ENCODE measurements around the gene RALGPS1. TPM values are rescaled to one million over a fixed set of nuclear protein-coding genes. Genes with fewer than 3 reads are reported as not detected.

RALGPS1 gene
- total and polyA plus RNA-seq, 8 donors = 5.8 to 12.7 (median 9.3) TPM

DNA sequence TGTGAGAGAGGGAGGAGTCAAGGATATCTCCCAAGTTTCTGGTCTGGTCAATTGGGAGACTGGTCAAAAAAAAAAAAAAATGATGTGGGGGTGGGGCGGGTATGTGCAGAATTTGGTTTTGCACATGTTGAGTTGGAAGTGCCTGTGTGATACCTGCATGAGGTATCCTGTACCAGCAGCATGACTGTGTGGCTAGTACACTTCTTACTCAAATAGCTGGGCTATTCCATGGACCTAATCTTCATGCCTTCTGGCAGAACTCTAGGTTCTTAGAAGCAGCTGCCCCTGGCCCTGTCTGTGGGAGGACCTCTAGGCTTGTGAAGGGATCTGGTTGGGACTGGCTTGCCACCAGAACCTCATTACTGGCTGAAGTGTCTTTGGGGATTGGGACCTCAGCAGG, 93.5 kb downstream of the RALGPS1 start:
- H3K27ac ChIP-seq = no peak overlapping the region
- DNase-seq (no peak), FAIRE-seq (no peak), ATAC-seq (no peak)
- no peaks in the 10 kb centered on the region for H3K27me3 ChIP-seq
- TF ChIP-seq, protein P1, sequence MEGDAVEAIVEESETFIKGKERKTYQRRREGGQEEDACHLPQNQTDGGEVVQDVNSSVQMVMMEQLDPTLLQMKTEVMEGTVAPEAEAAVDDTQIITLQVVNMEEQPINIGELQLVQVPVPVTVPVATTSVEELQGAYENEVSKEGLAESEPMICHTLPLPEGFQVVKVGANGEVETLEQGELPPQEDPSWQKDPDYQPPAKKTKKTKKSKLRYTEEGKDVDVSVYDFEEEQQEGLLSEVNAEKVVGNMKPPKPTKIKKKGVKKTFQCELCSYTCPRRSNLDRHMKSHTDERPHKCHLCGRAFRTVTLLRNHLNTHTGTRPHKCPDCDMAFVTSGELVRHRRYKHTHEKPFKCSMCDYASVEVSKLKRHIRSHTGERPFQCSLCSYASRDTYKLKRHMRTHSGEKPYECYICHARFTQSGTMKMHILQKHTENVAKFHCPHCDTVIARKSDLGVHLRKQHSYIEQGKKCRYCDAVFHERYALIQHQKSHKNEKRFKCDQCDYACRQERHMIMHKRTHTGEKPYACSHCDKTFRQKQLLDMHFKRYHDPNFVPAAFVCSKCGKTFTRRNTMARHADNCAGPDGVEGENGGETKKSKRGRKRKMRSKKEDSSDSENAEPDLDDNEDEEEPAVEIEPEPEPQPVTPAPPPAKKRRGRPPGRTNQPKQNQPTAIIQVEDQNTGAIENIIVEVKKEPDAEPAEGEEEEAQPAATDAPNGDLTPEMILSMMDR (IDR thresholded peaks at IDR 0.05) = no peak
- intact Hi-C loops (cut with DNase I) = no loop called here
- H3K36me3 ChIP-seq = no peaks in the 10 kb centered on the region
- H3K4me1 ChIP-seq = no peaks in the 10 kb centered on the region
- WGBS, 2 donors = 100% methylated on average over 1 of the region's 1 CpG
- no peak overlapping the region for H3K4me3 ChIP-seq
- no peaks in the 10 kb centered on the region for H3K9me3 ChIP-seq

DNA sequence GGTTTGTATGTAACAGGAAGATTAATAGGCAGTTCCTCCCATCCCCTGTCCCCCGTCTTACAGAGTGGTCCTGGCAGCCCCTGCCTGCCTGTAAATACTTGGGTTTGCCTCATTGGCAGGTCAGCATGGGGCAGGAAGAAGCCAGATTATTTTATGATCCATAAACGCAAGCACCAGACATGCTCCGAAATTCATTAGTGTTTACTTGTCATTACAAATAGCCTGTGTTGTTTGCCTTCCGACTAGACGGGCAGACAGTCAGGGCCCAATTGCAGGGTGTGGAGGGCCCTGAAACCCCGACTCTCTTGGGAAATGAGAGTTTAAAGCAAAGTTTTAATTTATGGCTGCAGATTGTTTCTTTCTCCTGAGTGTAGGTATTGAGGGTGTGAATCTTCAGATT, 97.2 kb downstream of the RALGPS1 start:
- no peak overlapping the region for H3K27ac ChIP-seq
- H3K4me1 ChIP-seq = no peaks in the 10 kb centered on the region
- H3K36me3 ChIP-seq = no peaks in the 10 kb centered on the region
- H3K9me3 ChIP-seq = no peaks in the 10 kb centered on the region
- DNase-seq = no peak
- 79 to 80% methylated on average over 6 of the region's 6 CpGs for WGBS, 2 donors
- no peak for ATAC-seq
- TF ChIP-seq, protein P1 (IDR thresholded peaks at IDR 0.05) = no peak
- FAIRE-seq = no peak
- H3K4me3 ChIP-seq = no peak overlapping the region
- intact Hi-C loops (cut with DNase I) = no loop called here
- no peaks in the 10 kb centered on the region for H3K27me3 ChIP-seq

DNA sequence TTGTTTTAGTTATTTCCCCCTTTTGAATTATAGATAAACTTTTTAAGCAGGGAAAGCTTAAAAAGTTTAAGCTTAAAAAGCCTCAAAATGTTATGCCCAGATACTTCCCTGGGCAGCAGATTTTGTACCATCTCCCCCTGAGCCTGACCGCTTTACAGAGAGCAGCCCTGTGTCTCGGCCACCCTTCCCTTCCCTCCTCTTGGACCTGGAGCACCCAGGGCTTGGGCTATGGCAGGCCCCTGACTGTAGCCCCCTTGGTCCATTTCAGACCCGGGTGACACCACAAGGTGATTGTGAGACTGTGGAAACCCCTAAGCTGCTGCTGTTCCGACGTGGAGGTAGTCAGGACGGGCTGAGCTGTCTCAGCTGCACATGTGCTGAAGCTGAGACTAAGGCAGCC, 97.7 kb downstream of the RALGPS1 start:
- FAIRE-seq (no peak), ATAC-seq (no peak), DNase-seq (no peak)
- no peaks in the 10 kb centered on the region for H3K36me3 ChIP-seq
- H3K27me3 ChIP-seq = no peaks in the 10 kb centered on the region
- H3K9me3 ChIP-seq = no peaks in the 10 kb centered on the region
- H3K4me3 ChIP-seq = no peak overlapping the region
- H3K4me1 ChIP-seq = no peaks in the 10 kb centered on the region
- TF ChIP-seq, protein P1 (IDR thresholded peaks at IDR 0.05) = no peak
- no peak overlapping the region for H3K27ac ChIP-seq
- intact Hi-C loops (cut with DNase I) = no loop called here
- 89 to 97% methylated on average over 6 of the region's 6 CpGs for WGBS, 2 donors

DNA sequence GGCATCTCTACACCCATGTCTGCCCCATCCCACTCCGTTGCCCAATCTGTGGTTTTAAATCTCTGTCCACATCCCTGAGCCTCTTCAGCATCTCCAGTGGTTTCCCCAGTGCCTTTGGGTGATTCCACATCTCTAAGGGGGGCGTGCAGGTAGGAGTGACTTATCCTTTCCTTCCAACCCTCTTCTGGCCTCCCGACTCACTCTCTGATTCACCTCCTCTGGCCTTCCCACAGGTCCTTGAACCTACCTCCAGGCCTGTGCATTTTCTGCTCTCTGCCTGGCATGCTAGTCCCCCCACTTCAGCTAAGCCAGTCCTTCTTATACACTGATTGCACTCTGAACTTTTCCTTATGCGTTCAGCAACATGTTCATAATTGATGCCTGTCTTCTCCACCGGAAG, 99.0 kb downstream of the RALGPS1 start:
- Histone ChIP-seq H3K27ac (no peak overlapping the region), H3K9me3 (no peaks in the 10 kb centered on the region), H3K36me3 (no peaks in the 10 kb centered on the region), H3K4me3 (no peak overlapping the region), H3K4me1 (no peaks in the 10 kb centered on the region), H3K27me3 (no peaks in the 10 kb centered on the region)
- intact Hi-C loops (cut with DNase I) = no loop called here
- WGBS, 2 donors = 92 to 94% methylated on average over 5 of the region's 5 CpGs
- FAIRE-seq (no peak), DNase-seq (no peak), ATAC-seq (no peak)
- TF ChIP-seq, protein P1 (IDR thresholded peaks at IDR 0.05) = no peak

GRCh38 chr9:127014216-127014909, 99.8 kb downstream of the RALGPS1 start:
- FAIRE-seq (no peak), ATAC-seq (no peak), DNase-seq (no peak)
- WGBS, 2 donors = 88 to 90% methylated on average over 4 of the region's 4 CpGs
- H3K27ac ChIP-seq = no peak overlapping the region
- intact Hi-C loops (cut with DNase I) = no loop called here
- H3K4me3 ChIP-seq = no peak overlapping the region
- TF ChIP-seq, protein P1 (IDR thresholded peaks at IDR 0.05) = no peak
- H3K9me3 ChIP-seq = no peaks in the 10 kb centered on the region
- H3K4me1 ChIP-seq = no peaks in the 10 kb centered on the region
- H3K27me3 ChIP-seq = no peaks in the 10 kb centered on the region
- H3K36me3 ChIP-seq = no peaks in the 10 kb centered on the region
